K562 (cell line): ENCODE results near the gene IGSF21. TPM values are rescaled to one million over a fixed set of nuclear protein-coding genes. Genes with fewer than 3 reads are reported as not detected.

ENCODE experiments used
- ATAC-seq: fragments of 200-7000 bp; cut with Tn5 transposase; 3 replicates; pipeline ENCODE4 v1.9.1; 2020; ENCODE audit warnings: moderate library complexity
- BruUV-seq: library from RNA; stranded (reverse); fragments of 400-500 nt; replicated peaks from 2 replicates; lab custom pipeline; 2021; lab: Mats Ljungman, UMichigan
- CTCF ChIA-PET: fragments of 300-600 bp; formaldehyde crosslinking; extraction: SDS; loops from one replicate; lab custom pipeline; 2021; ENCODE audit warnings: low intra/inter-chr PET ratio; lab: Yijun Ruan, JAX
- POLR2A ChIA-PET: fragments of 300-600, 350-650 bp; sonication (Branson Sonifier 250); formaldehyde crosslinking; extraction: SDS; loops from one replicate; lab custom pipeline; 2021; ENCODE audit warnings: antibody characterized with exemption, inconsistent platforms; lab: Yijun Ruan, JAX
- DNase-seq, 4 experiments: peaks; one replicate each; pipeline versions ENCODE4 v3.0.0 to v3.0.0-alpha.2; 2011 to 2018; ENCODE audit warnings: low spot score in 3 of 4, mixed read lengths in 3 of 4; ENCODE audit errors: extremely low read depth in 1 of 4
- FAIRE-seq: peaks from 2 replicates; lab custom pipeline; 2011; peaks lifted over from hg19 to GRCh38; lab: Jason Lieb, UNC
- H2AFZ ChIP-seq: 2 replicates; pipeline ENCODE4 v1.6.0; 2011; ENCODE audit warnings: low read depth, low read length, control low read depth, inconsistent platforms
- H3K27ac ChIP-seq: fragments of 200-600 bp; 3 replicates; pipeline ENCODE4 v1.8.0; 2011; ENCODE audit warnings: low read depth, mild to moderate bottlenecking, control low read depth, inconsistent platforms, low read length, moderate library complexity, mixed read lengths; ENCODE audit errors: extremely low read depth
- H3K27me3 ChIP-seq, 2 experiments: fragments of 300-600 bp in 1 of 2; 2 replicates in 1 of 2; 3 replicates in 1 of 2; pipeline versions ENCODE4 v1.6.0 to v1.8.0; 2011; ENCODE audit warnings: inconsistent platforms in 2 of 2, low read length in 2 of 2, mild to moderate bottlenecking in 1 of 2, mixed read lengths in 1 of 2, moderate library complexity in 1 of 2; ENCODE audit not compliant: control insufficient read depth in 2 of 2, insufficient read depth in 2 of 2
- H3K36me3 ChIP-seq: fragments of 300-600 bp; 3 replicates; pipeline ENCODE4 v1.8.0; 2011; ENCODE audit warnings: mild to moderate bottlenecking, low read length, inconsistent platforms; ENCODE audit not compliant: control insufficient read depth, insufficient read depth
- H3K4me1 ChIP-seq, 2 experiments: fragments of 200-600 bp in 1 of 2; replicated peaks in 1 of 2; 2 replicates in 1 of 2; 3 replicates in 1 of 2; pipeline versions ENCODE4 v1.5.1 to v1.8.0; 2011; ENCODE audit warnings: inconsistent platforms in 2 of 2, low read length in 2 of 2, mild to moderate bottlenecking in 1 of 2, mixed read lengths in 1 of 2, moderate library complexity in 1 of 2; ENCODE audit not compliant: control insufficient read depth in 2 of 2, insufficient read depth in 2 of 2
- H3K4me2 ChIP-seq: 2 replicates; pipeline ENCODE4 v1.6.1; 2011; ENCODE audit warnings: low read length, control low read depth, inconsistent platforms, mixed read lengths; ENCODE audit not compliant: insufficient read depth
- H3K4me3 ChIP-seq: fragments of 200-600 bp; sonication (generic), shearing (Covaris generic); 2 replicates; pipeline ENCODE4 v1.5.1; 2016; ENCODE audit warnings: control low read depth, inconsistent platforms
- H3K79me2 ChIP-seq: fragments of 200-600 bp; 3 replicates; pipeline ENCODE4 v1.8.0; 2011; ENCODE audit warnings: low read length, inconsistent platforms; ENCODE audit not compliant: control insufficient read depth, insufficient read depth
- H3K9ac ChIP-seq, 2 experiments: 2 replicates each; pipeline versions ENCODE4 v1.6.0 to v1.6.1; 2011; ENCODE audit warnings: low read depth in 2 of 2, low read length in 2 of 2, control low read depth in 1 of 2, inconsistent platforms in 1 of 2, mild to moderate bottlenecking in 1 of 2, mixed read lengths in 1 of 2; ENCODE audit not compliant: insufficient read depth in 1 of 2
- H3K9me1 ChIP-seq: one replicate; pipeline ENCODE4 v1.6.0; 2011; ENCODE audit warnings: inconsistent platforms, mild to moderate bottlenecking, low read length, moderate library complexity; ENCODE audit not compliant: control insufficient read depth, insufficient read depth
- H3K9me3 ChIP-seq: replicated peaks from 2 replicates; pipeline ENCODE4 v1.5.1; 2011; ENCODE audit warnings: low read depth, low read length, inconsistent platforms; ENCODE audit not compliant: control insufficient read depth, insufficient read depth
- H4K20me1 ChIP-seq: replicated peaks from 2 replicates; pipeline ENCODE4 v1.6.1; 2011; ENCODE audit warnings: low read length, inconsistent platforms, mixed read lengths; ENCODE audit not compliant: control insufficient read depth, insufficient read depth
- FOXK1 ChIP-seq: sonication (generic); formaldehyde crosslinking; IDR thresholded peaks from 2 replicates; pipeline ENCODE4 v1.8.0; 2022; ENCODE audit warnings: missing genetic modification reagents, mild to moderate bottlenecking, borderline replicate concordance
- KAT8 ChIP-seq: fragments of 450-650 bp; IDR thresholded peaks from 2 replicates; pipeline ENCODE4 v1.6.1; 2016; ENCODE audit warnings: low read depth, mild to moderate bottlenecking
- RBM25 ChIP-seq: fragments of 200-400 bp; formaldehyde crosslinking; IDR thresholded peaks from 2 replicates; pipeline ENCODE4 v1.6.1; 2018; ENCODE audit warnings: low read length, low read depth, moderate library complexity; ENCODE audit not compliant: severe bottlenecking
- ZFP36 ChIP-seq: fragments of 150-350 bp; IDR thresholded peaks from 2 replicates; pipeline ENCODE4 v1.6.1; 2018; ENCODE audit warnings: low read length, low read depth; ENCODE audit not compliant: partially characterized antibody
- ZNF121 ChIP-seq: sonication (generic); formaldehyde crosslinking; conservative IDR thresholded peaks from 2 replicates; pipeline ENCODE4 v1.8.0; 2022; ENCODE audit warnings: missing genetic modification reagents
- WGBS: fragments of 100-300 bp; shearing (Covaris generic); methylation state at CpG from one replicate; pipeline ENCODE4 v1.1.6; 2016; ENCODE audit warnings: low coverage, mixed read lengths; ENCODE audit not compliant: insufficient coverage; ENCODE audit errors: missing lambda C conversion rate; 5-methylcytosine and 5-hydroxymethylcytosine counted together
- in situ Hi-C: fragments of 300-500 bp; cut with MboI; formaldehyde crosslinking; loops from 4 replicates; pipeline ENCODE4 v1.15.0; 2018; ENCODE audit warnings: inconsistent platforms, mixed read lengths
- intact Hi-C: fragments of 100-400 bp; cut with micrococcal nuclease; formaldehyde crosslinking; loops from 2 replicates; pipeline ENCODE4 v1.14.2; 2022
- polyA plus RNA-seq, 8 experiments: library from polyadenylated mRNA; depleted of rRNA in 4 of 8; stranded (reverse) in 5 of 8; unstranded in 3 of 8; fragments of >200 nt; fragmentation: Nextera tagmentation in 2 of 8; fragmentation: Illumina TruSeq in 1 of 8; extraction: Ambion mirVana in 2 of 8; extraction: Trizol in 1 of 8; gene quantifications; 2 replicates each; pipeline versions ENCODE4 v1.2.1 to v1.2.3, GENCODE V29; 2011 to 2014; ENCODE audit warnings: inconsistent platforms in 1 of 8, missing spikeins in 1 of 8
- total RNA-seq, 7 experiments: library from RNA; depleted of rRNA in 6 of 7; stranded (reverse); fragments of >200 nt in 6 of 7; fragmentation: Illumina TruSeq in 2 of 7; extraction: Trizol in 2 of 7; gene quantifications; 2 replicates each; pipeline versions ENCODE4 v1.2.1 to v1.2.3, GENCODE V29; 2011 to 2021; ENCODE audit warnings: low replicate concordance in 1 of 7

The IGSF21 gene
- total and polyA plus RNA-seq, 9 of the 15 experiments (the other 6 are each of a cell fraction or from before 2014, with no cell fraction given), result not detected

GRCh38 chr1:18313523-18313922 lies 205.9 kb downstream of the IGSF21 start:
- TF ChIP-seq FOXK1 (CRISPR knock-in tag) (no peak), RBM25 (peak; percentile 81), KAT8 (no peak)
- ChIA-PET POLR2A (interaction anchor here (1.1 kb wide), 1 partner anchor 9 kb away, joined by 3 read pairs; no protein-coding TSS in a partner anchor), CTCF (no interaction called here)
- 0% methylated on average over 2 of the region's 2 CpGs for WGBS
- H3K4me2 ChIP-seq, result no peak overlapping the region
- no peak overlapping the region for H3K4me3 ChIP-seq
- intact Hi-C loops (no loop called here), in situ Hi-C loops (no loop called here)
- no peak overlapping the region for H3K27ac ChIP-seq
- no peaks in the 10 kb centered on the region for H3K9me3 ChIP-seq
- no peaks in the 10 kb centered on the region for H3K79me2 ChIP-seq
- FAIRE-seq (no peak), DNase-seq (no peak), ATAC-seq (no peak)
- H3K9me1 ChIP-seq, result no peaks in the 10 kb centered on the region
- no peaks in the 10 kb centered on the region for H3K4me1 ChIP-seq
- no TSS peak for BruUV-seq
- no peaks in the 10 kb centered on the region for H3K36me3 ChIP-seq
- H4K20me1 ChIP-seq, result 0 out of 2 replicates have a peak, but pooled peaks cover 6% of the 10 kb centered on the region
- H3K9ac ChIP-seq, result no peak overlapping the region
- no peak overlapping the region for H2AFZ ChIP-seq
- peaks cover 0 to 9% of the 10 kb centered on the region in 2 experiments; a peak in 2 of 5 replicates for H3K27me3 ChIP-seq

- H4K20me1 ChIP-seq, result 0 out of 2 replicates have a peak, but pooled peaks cover 4% of the 10 kb centered on the region
- no peak overlapping the region for H3K27ac ChIP-seq
- DNase-seq, result no peak
- in situ Hi-C loops (no loop called here), intact Hi-C loops (no loop called here)
- no peak overlapping the region for H3K4me2 ChIP-seq
- no TSS peak for BruUV-seq
- TF ChIP-seq ZFP36 (peak; percentile 36), ZNF121 (CRISPR knock-in tag) (no peak)
- no peak overlapping the region for H3K4me3 ChIP-seq
- no peaks in the 10 kb centered on the region for H3K9me1 ChIP-seq
- peaks cover 0 to 9% of the 10 kb centered on the region in 2 experiments; a peak in 1 of 5 replicates for H3K27me3 ChIP-seq
- ChIA-PET CTCF (no interaction called here), POLR2A (interaction anchor here (1.0 to 1.1 kb wide), 2 partner anchors 8 to 37 kb away, joined by 3 to 4 read pairs; no protein-coding TSS in a partner anchor)
- H3K9ac ChIP-seq, result no peak overlapping the region
- ATAC-seq, result no peak
- no peaks in the 10 kb centered on the region for H3K36me3 ChIP-seq
- no peak overlapping the region for H2AFZ ChIP-seq
- peak; percentile 11 for FAIRE-seq
- H3K4me1 ChIP-seq, result no peaks in the 10 kb centered on the region
- 0% methylated on average over 9 of the region's 9 CpGs for WGBS
- no peaks in the 10 kb centered on the region for H3K79me2 ChIP-seq
- H3K9me3 ChIP-seq, result no peaks in the 10 kb centered on the region
Measured at GRCh38 chr1:18314399-18314798, 206.8 kb downstream of the IGSF21 start.
